ENCODE data around the gene KCNK17. TPM values are rescaled to one million over a fixed set of nuclear protein-coding genes. Genes with fewer than 3 reads are reported as not detected.

Gene KCNK17, protein sequence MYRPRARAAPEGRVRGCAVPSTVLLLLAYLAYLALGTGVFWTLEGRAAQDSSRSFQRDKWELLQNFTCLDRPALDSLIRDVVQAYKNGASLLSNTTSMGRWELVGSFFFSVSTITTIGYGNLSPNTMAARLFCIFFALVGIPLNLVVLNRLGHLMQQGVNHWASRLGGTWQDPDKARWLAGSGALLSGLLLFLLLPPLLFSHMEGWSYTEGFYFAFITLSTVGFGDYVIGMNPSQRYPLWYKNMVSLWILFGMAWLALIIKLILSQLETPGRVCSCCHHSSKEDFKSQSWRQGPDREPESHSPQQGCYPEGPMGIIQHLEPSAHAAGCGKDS
- not detected for total RNA-seq

DNA sequence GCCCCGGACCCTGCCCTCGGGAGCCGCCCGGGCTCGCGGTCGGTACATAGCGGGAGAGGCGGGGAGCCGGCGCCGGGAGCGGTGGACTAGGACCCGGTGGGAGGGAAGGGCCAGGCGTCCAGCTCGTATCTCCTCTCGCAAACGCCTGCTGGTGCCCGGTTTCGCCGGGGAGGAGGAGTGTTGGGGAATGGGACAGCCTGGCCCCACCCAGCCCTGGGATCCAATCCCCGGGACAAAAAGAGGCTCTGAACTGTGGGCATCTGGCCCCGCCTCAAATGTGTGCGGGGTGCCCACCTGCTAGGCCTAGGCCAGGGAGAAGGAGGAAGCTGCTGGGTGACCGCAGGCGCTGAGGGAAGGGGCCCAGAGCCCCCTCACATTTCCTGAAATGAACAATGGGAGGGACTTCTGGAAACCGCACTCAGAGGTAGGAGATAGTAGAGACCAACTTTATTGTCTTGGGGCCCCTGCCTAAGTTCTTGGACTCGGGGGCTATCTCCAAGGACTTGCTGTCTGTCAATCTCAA, at the start of gene KCNK17:
TSS of gene KCNK17 (minus strand) at position 147 of the 523 bp plus-strand sequence. CDS start at position 48, 99 bp downstream.
- peak; percentile 22 for DNase-seq
- Mint-ChIP-seq H3K36me3 (no peaks in the 10 kb centered on the region), H3K4me3 (no peak within 1 kb of the TSS), H3K27ac (no peak within 1 kb of the TSS), H3K4me1 (ENCODE audit: low read depth) (peaks cover 5% of the 10 kb centered on the region), H3K27me3 (peaks cover 60% of the 10 kb centered on the region), H3K9me3 (no peaks in the 10 kb centered on the region)
- ChIA-PET POLR2A (no interaction called here), CTCF (interaction anchor here (0.7 to 1.9 kb wide), 3 partner anchors 12 to 442 kb away, joined by 3 to 6 read pairs (median 6); no protein-coding TSS in a partner anchor)
- intact Hi-C loops (cut with micrococcal nuclease) = loop anchor here (5.0 kb wide), 1 partner anchor 312 kb away; no protein-coding TSS in a partner anchor

DNA sequence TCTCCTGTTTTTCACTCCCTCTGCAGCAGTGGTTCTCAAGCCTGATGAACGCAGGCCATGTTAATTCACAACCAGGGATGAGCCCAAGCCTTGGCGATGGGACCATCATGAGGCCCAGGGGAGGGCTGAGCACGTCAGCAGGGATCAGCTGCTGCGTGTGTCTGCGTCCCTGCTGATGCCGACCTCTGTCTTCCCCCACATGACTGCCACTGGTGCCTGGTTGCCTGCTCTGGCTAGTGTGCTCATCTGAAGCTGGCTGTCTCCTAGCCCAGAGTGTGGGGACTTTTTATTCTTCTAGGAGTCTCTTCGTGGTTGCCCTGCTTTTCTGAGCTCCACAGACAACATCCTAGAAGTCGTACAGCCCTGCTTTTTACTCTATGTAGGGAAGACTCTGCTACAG, 49.1 kb upstream of the KCNK17 start:
- Mint-ChIP-seq H3K4me3 (no peak overlapping the region), H3K9me3 (no peaks in the 10 kb centered on the region), H3K36me3 (no peaks in the 10 kb centered on the region), H3K27ac (no peak overlapping the region), H3K27me3 (peaks cover 4% of the 10 kb centered on the region), H3K4me1 (ENCODE audit: low read depth) (peaks cover 3% of the 10 kb centered on the region)
- ChIA-PET POLR2A (no interaction called here), CTCF (interaction anchor here (1.2 to 2.4 kb wide), 3 partner anchors 66 to 531 kb away, joined by 3 to 12 read pairs (median 3); no protein-coding TSS in a partner anchor)
- no peak for DNase-seq
- intact Hi-C loops (cut with micrococcal nuclease) = no loop called here

DNA sequence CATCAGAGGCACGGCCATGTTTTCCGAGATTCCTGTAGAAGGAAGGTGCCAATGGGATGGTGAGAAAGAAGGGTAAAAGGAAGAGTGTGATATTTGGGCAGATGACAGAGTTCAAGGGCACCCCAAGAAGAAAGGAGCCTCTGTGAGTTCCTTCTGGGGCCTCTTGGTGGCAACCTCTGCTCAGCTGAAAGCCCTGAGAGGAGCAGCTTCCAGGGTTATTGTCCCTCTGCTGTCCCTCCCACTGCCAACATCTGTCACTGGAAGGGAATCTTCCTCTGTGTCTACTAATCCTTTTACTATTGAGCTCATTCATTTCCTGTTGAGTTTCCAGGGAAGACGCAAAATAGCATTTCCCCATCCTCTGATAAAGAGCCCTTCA, 48.3 kb upstream of the KCNK17 start:
- Mint-ChIP-seq H3K36me3 (no peaks in the 10 kb centered on the region), H3K27ac (no peak overlapping the region), H3K4me1 (ENCODE audit: low read depth) (peaks cover 3% of the 10 kb centered on the region), H3K4me3 (no peak overlapping the region), H3K9me3 (no peaks in the 10 kb centered on the region), H3K27me3 (peaks cover 4% of the 10 kb centered on the region)
- ChIA-PET CTCF (interaction anchor here (0.7 to 2.4 kb wide), 10 partner anchors 10 to 1549 kb away, joined by 3 to 12 read pairs (median 3); no protein-coding TSS in a partner anchor), POLR2A (no interaction called here)
- no peak for DNase-seq
- intact Hi-C loops (cut with micrococcal nuclease) = no loop called here

DNA sequence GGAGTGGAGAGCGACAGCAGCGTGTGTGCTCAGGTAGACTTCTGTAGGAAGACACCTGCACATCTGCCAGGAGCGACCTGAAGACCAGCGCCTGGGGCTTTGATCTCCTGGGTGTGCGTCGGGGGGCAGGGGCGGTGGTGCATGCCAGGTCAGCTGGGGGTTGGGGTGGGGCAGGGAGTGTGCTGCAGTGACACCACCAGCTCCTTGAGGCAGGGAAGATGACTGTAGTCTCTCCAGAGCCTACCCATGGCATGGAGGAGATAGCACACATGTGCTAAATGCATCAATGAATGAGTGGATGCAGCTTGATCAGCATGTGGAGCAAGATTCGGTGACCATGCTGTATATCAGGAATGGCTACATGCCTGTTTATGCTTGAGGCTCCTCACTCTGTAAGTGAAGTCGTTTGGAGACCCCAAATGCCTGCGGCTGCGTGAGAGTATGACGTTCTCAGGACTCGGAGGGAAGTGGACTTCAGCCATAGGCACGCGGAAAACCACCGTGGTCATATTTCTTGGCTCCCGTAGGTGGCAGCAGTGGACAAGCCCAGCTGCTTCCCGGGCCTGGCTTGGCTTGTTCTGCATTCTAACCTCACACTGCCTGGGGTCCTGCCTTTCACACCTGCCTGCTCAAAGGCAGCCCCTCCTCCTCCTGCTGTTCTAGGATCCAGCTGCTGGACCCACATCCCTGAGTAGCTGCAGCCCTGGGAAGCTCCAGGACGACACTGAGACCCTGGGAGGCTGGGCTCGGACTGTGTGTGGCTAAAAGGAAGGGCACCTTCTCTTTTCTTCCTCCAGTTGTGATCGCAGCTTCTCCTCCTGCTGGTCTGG, 47.7 kb upstream of the KCNK17 start:
- Mint-ChIP-seq H3K27ac (no peak overlapping the region), H3K9me3 (no peaks in the 10 kb centered on the region), H3K27me3 (peaks cover 4% of the 10 kb centered on the region), H3K36me3 (no peaks in the 10 kb centered on the region), H3K4me1 (ENCODE audit: low read depth) (peaks cover 3% of the 10 kb centered on the region), H3K4me3 (no peak overlapping the region)
- ChIA-PET CTCF (interaction anchor here (0.7 to 2.4 kb wide), 9 partner anchors 9 to 1550 kb away, joined by 3 to 12 read pairs (median 3); no protein-coding TSS in a partner anchor), POLR2A (no interaction called here)
- intact Hi-C loops (cut with micrococcal nuclease) = no loop called here
- peak; percentile 56 for DNase-seq

DNA sequence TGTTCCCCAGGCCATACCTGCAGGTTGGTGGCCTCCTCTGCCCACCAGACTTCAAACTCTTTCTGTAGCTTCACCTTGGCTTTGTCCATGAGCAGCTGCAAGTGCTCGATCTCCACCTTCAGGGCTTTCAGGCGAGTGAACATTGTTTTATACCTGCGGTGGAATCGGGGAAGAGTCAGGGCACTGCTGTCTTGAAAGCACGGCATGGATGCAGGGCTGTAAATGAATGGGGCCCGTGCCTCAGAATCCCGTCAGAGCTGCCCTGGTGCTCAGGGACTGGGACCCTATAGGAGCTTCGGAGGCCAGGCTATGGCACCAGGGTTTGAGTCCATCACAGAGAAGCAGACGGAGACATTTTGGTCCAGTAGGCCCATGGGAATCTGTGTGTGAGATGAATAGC, 46.2 kb upstream of the KCNK17 start:
- H3K27me3 Mint-ChIP-seq = peaks cover 4% of the 10 kb centered on the region
- intact Hi-C loops (cut with micrococcal nuclease) = no loop called here
- ChIA-PET POLR2A (no interaction called here), CTCF (interaction anchor here (1.6 kb wide), 1 partner anchor 12 kb away, joined by 4 read pairs; no protein-coding TSS in a partner anchor)
- no peak overlapping the region for H3K27ac Mint-ChIP-seq
- H3K4me1 Mint-ChIP-seq (ENCODE audit: low read depth) = peaks cover 3% of the 10 kb centered on the region
- no peak overlapping the region for H3K4me3 Mint-ChIP-seq
- no peaks in the 10 kb centered on the region for H3K36me3 Mint-ChIP-seq
- DNase-seq = no peak
- no peaks in the 10 kb centered on the region for H3K9me3 Mint-ChIP-seq

DNA sequence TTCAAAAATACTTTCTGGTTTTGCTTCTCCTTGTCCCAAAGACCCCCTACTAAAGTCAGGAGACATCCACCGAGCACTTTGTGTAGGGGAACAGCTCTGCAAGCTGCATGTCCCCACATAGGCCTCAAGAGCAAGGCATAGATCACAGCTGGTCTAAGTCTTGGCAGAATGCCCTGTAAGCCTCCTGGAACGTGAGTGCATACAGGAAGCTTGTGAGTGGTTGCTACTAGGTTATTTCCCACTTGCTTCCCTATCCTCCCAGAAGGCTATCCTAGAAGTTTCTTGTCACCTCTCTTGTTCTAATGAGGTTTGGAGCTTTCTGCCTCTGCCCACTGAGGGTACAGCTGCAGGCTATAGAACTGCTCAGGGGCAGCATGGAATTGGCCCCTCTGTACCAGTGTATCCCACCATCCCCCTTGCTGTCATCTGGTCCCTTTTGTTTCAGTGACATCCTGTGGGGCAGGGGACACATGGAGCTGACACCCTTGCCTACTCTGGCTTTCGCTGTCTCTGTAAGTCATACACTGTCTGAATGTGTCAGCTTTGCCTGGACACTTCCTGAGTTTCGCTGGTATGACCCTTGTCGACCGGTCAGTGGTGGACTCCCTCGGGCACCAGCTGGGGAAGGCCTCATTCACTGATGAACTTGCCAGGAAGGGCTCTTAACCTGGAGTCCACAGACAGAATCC, 43.9 kb upstream of the KCNK17 start:
- peaks cover 3% of the 10 kb centered on the region for H3K4me1 Mint-ChIP-seq (ENCODE audit: low read depth)
- no peaks in the 10 kb centered on the region for H3K36me3 Mint-ChIP-seq
- no peak for DNase-seq
- H3K27me3 Mint-ChIP-seq = peaks cover 3% of the 10 kb centered on the region
- no peak overlapping the region for H3K27ac Mint-ChIP-seq
- no peak overlapping the region for H3K4me3 Mint-ChIP-seq
- no peaks in the 10 kb centered on the region for H3K9me3 Mint-ChIP-seq
- intact Hi-C loops (cut with micrococcal nuclease) = no loop called here
- POLR2A ChIA-PET = no interaction called here
- CTCF ChIA-PET = interaction anchor here (0.5 to 1.8 kb wide), 3 partner anchors 9 to 509 kb away, joined by 3 to 7 read pairs (median 4); no protein-coding TSS in a partner anchor

DNA sequence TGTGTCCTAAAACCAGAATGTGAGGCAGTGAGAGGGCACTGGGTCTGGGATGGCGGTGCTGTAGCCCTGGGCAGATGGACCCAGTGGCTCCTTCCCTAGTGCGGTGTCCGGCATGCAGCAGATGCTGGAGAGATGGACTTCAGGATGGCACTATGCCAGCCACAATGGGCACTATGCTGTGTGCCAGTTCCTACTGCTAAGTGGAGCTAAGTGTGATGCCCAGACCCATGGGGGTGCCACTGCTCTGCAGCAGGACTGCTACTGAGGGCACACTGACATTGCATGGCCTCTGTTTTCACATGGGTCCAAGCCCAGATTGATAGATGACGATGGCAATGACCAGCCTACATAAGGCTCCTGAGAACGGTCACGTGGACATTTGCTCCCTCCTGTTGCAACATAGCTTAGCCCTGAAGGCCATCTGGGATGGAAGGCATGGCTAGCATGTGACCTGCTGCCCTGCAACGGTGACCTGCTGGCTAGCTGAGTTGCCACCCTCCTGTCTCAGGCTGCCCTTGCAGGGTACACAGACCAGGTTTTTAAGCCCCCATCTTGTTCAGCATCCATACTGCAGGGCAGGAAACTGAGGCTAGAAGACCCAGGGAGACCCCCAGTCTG, 39.6 kb upstream of the KCNK17 start:
- Mint-ChIP-seq H3K27ac (no peak overlapping the region), H3K4me3 (no peak overlapping the region), H3K27me3 (no peaks in the 10 kb centered on the region), H3K4me1 (ENCODE audit: low read depth) (no peaks in the 10 kb centered on the region), H3K9me3 (no peaks in the 10 kb centered on the region), H3K36me3 (no peaks in the 10 kb centered on the region)
- DNase-seq = no peak
- ChIA-PET CTCF (no interaction called here), POLR2A (no interaction called here)
- intact Hi-C loops (cut with micrococcal nuclease) = no loop called here

DNA sequence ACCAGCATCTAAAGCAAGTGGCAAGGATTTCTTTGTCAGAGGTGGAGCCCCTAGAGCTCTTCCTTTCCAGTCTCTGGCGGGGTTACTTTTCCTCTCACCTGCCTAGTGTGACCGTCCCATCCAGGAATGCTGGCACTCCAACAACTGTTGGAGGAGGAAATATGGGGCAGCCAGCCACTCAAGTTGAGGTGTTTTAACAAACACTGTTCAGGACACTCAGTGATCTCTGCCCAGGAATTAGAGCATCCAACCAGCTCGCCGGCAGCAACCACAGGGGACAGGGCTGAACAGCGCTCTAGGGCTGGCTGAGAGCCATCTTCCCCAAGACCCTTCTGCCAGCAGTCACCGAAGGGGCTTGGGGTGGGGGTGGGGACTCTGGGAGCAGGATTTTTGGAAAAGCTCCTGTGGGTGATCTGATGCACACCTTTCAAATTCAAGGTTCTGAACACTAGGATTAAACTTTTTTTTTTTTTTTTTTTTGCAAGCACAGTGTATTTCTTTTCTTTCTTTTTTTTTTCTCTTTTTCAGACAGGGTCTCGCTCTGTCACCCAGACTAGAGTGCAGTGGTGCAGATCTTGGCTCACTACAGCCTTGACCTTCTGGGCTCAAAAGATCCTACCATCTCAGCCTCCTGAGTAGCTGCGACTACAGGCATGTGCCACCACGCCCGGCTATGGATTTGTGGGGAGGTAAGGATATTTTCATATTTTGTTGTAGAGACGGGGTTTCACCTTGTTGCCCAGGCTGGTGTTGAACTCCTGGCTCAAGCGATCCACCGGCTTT, 36.7 kb upstream of the KCNK17 start:
- Mint-ChIP-seq H3K27me3 (no peaks in the 10 kb centered on the region), H3K36me3 (no peaks in the 10 kb centered on the region), H3K27ac (no peak overlapping the region), H3K4me1 (ENCODE audit: low read depth) (no peaks in the 10 kb centered on the region), H3K4me3 (no peak overlapping the region), H3K9me3 (no peaks in the 10 kb centered on the region)
- intact Hi-C loops (cut with micrococcal nuclease) = no loop called here
- DNase-seq = no peak
- CTCF ChIA-PET = interaction anchor here (0.9 to 1.7 kb wide), 2 partner anchors 10 to 11 kb away, joined by 3 to 4 read pairs; no protein-coding TSS in a partner anchor
- POLR2A ChIA-PET = no interaction called here

DNA sequence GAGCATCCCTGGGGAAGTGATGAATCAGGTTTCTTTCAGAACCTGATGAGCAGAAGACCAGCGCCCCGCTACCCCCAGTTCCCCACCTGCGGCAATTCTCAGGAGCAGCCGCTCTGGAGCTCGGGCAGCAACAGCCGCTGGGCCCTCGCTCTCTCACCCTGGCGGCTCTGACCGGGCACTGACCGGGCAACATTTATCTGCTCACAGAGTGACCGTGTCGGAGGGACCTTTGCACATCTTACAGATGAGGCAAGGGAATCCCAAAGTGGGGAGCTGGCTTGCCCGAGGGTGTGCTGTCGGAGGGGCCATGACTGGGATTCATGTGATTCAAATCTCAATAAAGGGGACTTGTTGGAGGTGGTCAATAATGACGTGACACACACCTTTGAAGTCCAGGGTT, 34.5 kb upstream of the KCNK17 start:
- Mint-ChIP-seq H3K27ac (no peak overlapping the region), H3K4me3 (no peak overlapping the region), H3K4me1 (ENCODE audit: low read depth) (no peaks in the 10 kb centered on the region), H3K36me3 (no peaks in the 10 kb centered on the region), H3K27me3 (no peaks in the 10 kb centered on the region), H3K9me3 (no peaks in the 10 kb centered on the region)
- intact Hi-C loops (cut with micrococcal nuclease) = no loop called here
- ChIA-PET CTCF (interaction anchor here (0.9 to 1.4 kb wide), 4 partner anchors 10 to 181 kb away, joined by 3 to 4 read pairs (median 4); no protein-coding TSS in a partner anchor), POLR2A (no interaction called here)
- DNase-seq = no peak

DNA sequence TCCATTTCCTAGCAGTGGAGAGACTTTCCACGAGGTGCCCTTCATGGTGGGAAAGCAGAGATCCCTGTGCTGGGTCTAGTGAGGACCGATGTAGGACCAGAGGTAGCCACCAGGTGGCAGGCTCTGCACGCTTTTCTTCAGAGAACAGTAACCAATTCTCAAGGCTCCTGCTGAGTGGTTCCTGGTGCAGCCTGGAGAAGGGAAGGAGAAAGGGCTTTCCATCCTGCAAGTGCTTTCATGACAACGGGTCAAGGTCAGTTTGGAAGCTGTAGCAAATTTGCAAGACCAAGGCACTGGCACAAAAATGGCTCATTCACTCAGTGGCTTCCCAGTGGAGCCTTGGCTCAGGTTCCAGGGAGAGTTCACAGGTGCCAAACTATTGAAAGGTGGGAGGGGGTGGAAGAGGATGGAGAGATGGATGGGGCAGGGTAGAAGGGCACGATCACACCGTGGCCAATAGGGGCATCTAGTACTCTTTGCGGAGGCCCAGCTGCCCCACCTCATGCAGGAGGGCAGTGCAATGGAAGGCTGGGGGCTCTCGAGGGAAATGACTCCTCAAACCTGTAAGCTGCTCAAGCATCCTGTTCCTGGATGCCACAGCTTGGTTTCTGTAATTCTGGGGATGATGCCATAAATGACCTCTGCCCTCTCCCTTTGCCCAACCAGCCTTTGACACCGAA, 33.8 kb upstream of the KCNK17 start:
- ChIA-PET CTCF (interaction anchor here (0.9 to 1.4 kb wide), 5 partner anchors 10 to 181 kb away, joined by 3 to 4 read pairs (median 3); no protein-coding TSS in a partner anchor), POLR2A (no interaction called here)
- intact Hi-C loops (cut with micrococcal nuclease) = no loop called here
- Mint-ChIP-seq H3K4me3 (no peak overlapping the region), H3K9me3 (no peaks in the 10 kb centered on the region), H3K36me3 (no peaks in the 10 kb centered on the region), H3K27me3 (no peaks in the 10 kb centered on the region), H3K27ac (no peak overlapping the region), H3K4me1 (ENCODE audit: low read depth) (no peaks in the 10 kb centered on the region)
- peak; percentile 71 for DNase-seq

Measured in activated CD4-positive, alpha-beta memory T cell treated with anti-CD3 and anti-CD28 coated beads for 36 hours (primary cell).